ENCODE data around the gene ZNF490. TPM values are rescaled to one million over a fixed set of nuclear protein-coding genes. Genes with fewer than 3 reads are reported as not detected.
"Not testable (repeated sequence)": the region's sequence is repeated elsewhere in the genome, so short reads cannot be mapped to it uniquely, and the experiment has no call there.

ZNF490 gene
- total RNA-seq, 2 donors from 2014 or later = 2.0 to 2.6 TPM

- no peak for TF ChIP-seq POLR2A (IDR thresholded peaks at IDR 0.05)
- TF ChIP-seq, protein P1, sequence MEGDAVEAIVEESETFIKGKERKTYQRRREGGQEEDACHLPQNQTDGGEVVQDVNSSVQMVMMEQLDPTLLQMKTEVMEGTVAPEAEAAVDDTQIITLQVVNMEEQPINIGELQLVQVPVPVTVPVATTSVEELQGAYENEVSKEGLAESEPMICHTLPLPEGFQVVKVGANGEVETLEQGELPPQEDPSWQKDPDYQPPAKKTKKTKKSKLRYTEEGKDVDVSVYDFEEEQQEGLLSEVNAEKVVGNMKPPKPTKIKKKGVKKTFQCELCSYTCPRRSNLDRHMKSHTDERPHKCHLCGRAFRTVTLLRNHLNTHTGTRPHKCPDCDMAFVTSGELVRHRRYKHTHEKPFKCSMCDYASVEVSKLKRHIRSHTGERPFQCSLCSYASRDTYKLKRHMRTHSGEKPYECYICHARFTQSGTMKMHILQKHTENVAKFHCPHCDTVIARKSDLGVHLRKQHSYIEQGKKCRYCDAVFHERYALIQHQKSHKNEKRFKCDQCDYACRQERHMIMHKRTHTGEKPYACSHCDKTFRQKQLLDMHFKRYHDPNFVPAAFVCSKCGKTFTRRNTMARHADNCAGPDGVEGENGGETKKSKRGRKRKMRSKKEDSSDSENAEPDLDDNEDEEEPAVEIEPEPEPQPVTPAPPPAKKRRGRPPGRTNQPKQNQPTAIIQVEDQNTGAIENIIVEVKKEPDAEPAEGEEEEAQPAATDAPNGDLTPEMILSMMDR (IDR thresholded peaks at IDR 0.05) = no peak
- intact Hi-C loops (cut with DNase I) = no loop called here
Measured at GRCh38 chr19:12567951-12568350, 42.7 kb downstream of the ZNF490 start.

DNA sequence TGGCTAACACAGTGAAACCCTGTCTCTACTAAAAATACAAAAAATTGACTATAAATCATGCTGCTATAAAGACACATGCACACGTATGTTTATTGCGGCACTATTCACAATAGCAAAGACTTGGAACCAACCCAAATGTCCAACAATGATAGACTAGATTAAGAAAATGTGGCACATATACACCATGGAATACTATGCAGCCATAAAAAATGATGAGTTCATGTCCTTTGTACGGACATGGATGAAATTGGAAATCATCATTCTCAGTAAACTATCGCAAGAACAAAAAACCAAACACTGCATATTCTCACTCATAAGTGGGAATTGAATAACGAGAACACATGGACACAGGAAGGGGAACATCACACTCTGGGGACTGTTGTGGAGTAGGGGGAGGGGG lies 44.2 kb downstream of the ZNF490 start:
- not testable (repeated sequence) for H3K9me3 ChIP-seq

More at GRCh38 chr19:12567951-12568350, 42.7 kb downstream of the ZNF490 start:
- ATAC-seq = no peak
- no peaks in the 10 kb centered on the region for H3K36me3 ChIP-seq (replicated peaks in 1 of 2; ENCODE audit: insufficient read depth in 1 of 2, low read depth in 2 of 2)
- no peak overlapping the region for H3K27ac ChIP-seq
- H3K4me1 ChIP-seq = no peaks in the 10 kb centered on the region
- H3K4me3 ChIP-seq = no peak overlapping the region
- H3K9me3 ChIP-seq = no peaks in the 10 kb centered on the region
- 79 to 82% methylated on average over 3 to 4 of the region's 4 CpGs for WGBS, 2 donors
- no peak for DNase-seq
- no peaks in the 10 kb centered on the region for H3K27me3 ChIP-seq

DNA sequence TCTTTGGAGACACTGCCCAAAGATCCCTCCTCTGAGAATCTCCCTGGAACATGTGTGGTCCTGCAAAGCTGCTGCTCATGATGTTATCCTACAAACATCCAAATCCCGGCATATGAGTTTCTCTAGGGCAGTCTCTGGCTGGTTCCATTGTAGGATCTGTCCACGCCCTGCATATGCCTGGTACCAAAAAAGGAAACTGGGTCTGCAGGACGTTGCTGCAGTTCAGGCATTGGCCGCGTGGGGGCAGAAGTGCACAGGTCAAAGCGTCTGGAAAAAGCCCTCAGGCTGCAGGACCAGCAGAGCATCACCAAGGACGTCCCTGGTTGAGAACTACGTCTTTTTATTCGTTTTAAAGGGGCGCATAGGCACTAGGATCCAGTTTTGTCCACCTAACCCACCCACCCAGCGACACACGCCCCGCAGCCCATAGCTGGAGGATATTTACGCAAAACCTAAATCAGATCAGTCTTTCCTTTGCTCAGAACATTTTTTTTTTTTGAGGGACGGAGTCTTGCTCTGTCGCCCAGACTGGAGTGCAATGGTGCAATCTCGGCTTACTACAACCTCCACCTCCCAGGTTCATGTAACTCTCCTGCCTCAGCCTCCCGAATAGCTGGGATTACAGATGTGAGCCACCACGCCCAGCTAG lies 46.5 kb downstream of the ZNF490 start:
- TF ChIP-seq, protein P1 (IDR thresholded peaks at IDR 0.05) = peak; percentile 88 to 97 (median 89)
- TF ChIP-seq POLR2A (IDR thresholded peaks at IDR 0.05) = no peak
- ATAC-seq (peak; percentile 91), DNase-seq (peak; percentile 85 to 92 (median 88))
- 12 to 21% methylated on average over 14 to 19 of the region's 19 CpGs for whole genome bisulfite sequencing, 2 donors
- H3K4me1 ChIP-seq = no peaks in the 10 kb centered on the region
- no peaks in the 10 kb centered on the region for H3K27me3 ChIP-seq
- no peak overlapping the region for H3K4me3 ChIP-seq
- no peaks in the 10 kb centered on the region for H3K9me3 ChIP-seq
- H3K36me3 ChIP-seq (replicated peaks in 1 of 2; ENCODE audit: insufficient read depth in 1 of 2, low read depth in 2 of 2) = no peaks in the 10 kb centered on the region
- intact Hi-C loops (cut with DNase I) = no loop called here
- no peak overlapping the region for H3K27ac ChIP-seq

More for the DNA sequence above, 44.2 kb downstream of the ZNF490 start:
- H3K4me1 ChIP-seq; ATAC-seq; DNase-seq; H3K27me3 ChIP-seq; H3K4me3 ChIP-seq; H3K27ac ChIP-seq; intact Hi-C loops (cut with DNase I); H3K36me3 ChIP-seq (replicated peaks in 1 of 2; ENCODE audit: insufficient read depth in 1 of 2, low read depth in 2 of 2): not testable (repeated sequence)
- WGBS, 2 donors = 85 to 97% methylated on average over 5 of the region's 5 CpGs

DNA sequence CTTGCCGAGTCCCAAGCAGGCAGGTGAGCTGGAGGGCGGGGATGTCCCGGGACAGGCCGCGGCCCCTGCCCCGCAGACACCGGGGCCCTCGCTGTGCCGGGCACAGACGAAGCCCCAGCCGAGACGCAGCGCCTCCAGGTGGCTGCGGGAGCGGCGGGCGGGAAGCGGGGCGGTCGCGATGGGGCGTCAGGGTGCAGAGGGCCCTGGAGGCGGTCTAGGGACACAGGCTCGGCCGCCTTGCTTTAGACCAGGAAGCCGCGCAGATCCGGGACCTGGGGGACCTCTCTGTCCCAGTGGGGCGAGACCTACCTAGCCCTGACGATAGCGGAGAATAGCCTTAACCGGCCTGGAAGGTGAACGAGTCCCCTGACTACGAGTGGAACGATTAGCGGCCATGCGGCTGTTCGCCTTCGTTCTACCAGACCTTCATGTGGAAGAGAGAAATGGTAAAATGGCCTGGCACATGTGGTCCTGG lies 55.1 kb downstream of the ZNF490 start:
- no peak overlapping the region for H3K4me3 ChIP-seq
- H3K27ac ChIP-seq = no peak overlapping the region
- TF ChIP-seq, protein P1 (IDR thresholded peaks at IDR 0.05) = no peak
- no peak for TF ChIP-seq POLR2A (IDR thresholded peaks at IDR 0.05)
- no peaks in the 10 kb centered on the region for H3K9me3 ChIP-seq
- no peaks in the 10 kb centered on the region for H3K27me3 ChIP-seq
- no peaks in the 10 kb centered on the region for H3K36me3 ChIP-seq (replicated peaks in 1 of 2; ENCODE audit: insufficient read depth in 1 of 2, low read depth in 2 of 2)
- intact Hi-C loops (cut with DNase I) = no loop called here
- H3K4me1 ChIP-seq = peaks cover 9% of the 10 kb centered on the region
- ATAC-seq (no peak), DNase-seq (no peak)
- WGBS, 2 donors = 38 to 59% methylated on average over 16 to 34 of the region's 39 CpGs

DNA sequence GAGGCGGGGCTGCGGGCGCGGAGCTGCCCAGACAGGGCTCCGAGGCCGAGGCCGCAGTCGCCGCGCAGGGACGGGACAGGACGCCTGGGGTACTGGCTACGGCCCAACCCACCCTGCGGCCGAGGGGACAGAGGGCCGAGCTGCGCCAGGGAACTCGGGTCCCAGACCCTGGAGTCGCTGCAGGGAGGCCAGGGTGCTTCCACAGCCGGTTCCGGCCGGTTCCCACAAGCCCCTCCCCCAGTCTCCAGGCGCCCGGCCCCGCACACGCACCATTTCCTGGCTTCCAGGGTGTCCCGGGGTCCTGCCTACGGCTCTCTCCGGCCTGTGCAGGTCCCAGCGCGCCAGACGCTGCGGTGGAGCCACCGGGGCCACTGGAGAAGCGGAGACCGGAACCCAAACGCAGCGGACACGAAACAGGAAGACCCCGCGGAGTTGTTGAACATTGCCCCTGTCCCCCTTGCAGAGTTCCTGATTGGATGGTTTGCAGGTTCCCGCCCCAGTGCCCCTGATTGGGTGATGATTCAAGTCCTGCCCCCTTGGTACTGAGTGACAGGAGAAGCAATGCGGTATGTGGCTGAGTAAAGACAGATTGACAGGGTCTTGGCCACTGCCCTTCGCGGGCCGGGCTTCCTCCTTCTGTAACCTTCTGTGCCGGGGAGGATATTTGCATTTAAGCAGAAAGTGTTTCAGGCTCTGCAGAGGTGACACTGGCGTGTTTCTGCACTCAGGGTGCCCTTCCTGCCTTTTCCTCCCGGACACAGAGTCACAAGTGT lies 59.4 kb downstream of the ZNF490 start, which contains the start of gene ZNF564:
TSS of gene ZNF564 (minus strand) at position 423 of the 773 bp plus-strand sequence. CDS start at position 273, 150 bp downstream.
- intact Hi-C loops (cut with DNase I) = no loop called here
- Histone ChIP-seq H3K4me1 (peaks cover 28% of the 10 kb centered on the region), H3K9me3 (no peaks in the 10 kb centered on the region), H3K4me3 (peak within 1 kb of the TSS; percentile 78 to 95), H3K27me3 (no peaks in the 10 kb centered on the region), H3K36me3 (replicated peaks in 1 of 2; ENCODE audit: insufficient read depth in 1 of 2, low read depth in 2 of 2) (no peaks in the 10 kb centered on the region), H3K27ac (peak within 1 kb of the TSS; percentile 97 to 98 (median 97))
- TF ChIP-seq, protein P1 (IDR thresholded peaks at IDR 0.05) = peak in 2 of 7 experiments; percentile 14 to 24
- TF ChIP-seq POLR2A (IDR thresholded peaks at IDR 0.05) = peak; percentile 69 to 90 (median 85)
- DNase-seq (peak; percentile 94 to 99 (median 96)), ATAC-seq (peak; percentile 97)
- 0% methylated on average over 2 to 49 of the region's 49 CpGs for WGBS, 2 donors
